Colonic mucosa (tissue), 4 donors: ENCODE results near the gene KCNK7. TPM values are rescaled to one million over a fixed set of nuclear protein-coding genes. Genes with fewer than 3 reads are reported as not detected.

Source experiments
- DNase-seq: peaks from one replicate; pipeline ENCODE4 v3.0.0-alpha.2; 2020
- H3K27ac ChIP-seq: fragments of 200-600 bp; one replicate; pipeline ENCODE4 v1.8.0; 2021
- H3K27me3 ChIP-seq: fragments of 200-600 bp; one replicate; pipeline ENCODE4 v1.8.0; 2021
- H3K36me3 ChIP-seq: fragments of 200-600 bp; one replicate; pipeline ENCODE4 v1.8.0; 2021
- H3K4me1 ChIP-seq: fragments of 200-600 bp; one replicate; pipeline ENCODE4 v1.8.0; 2021; ENCODE audit warnings: mild to moderate bottlenecking
- H3K4me3 ChIP-seq: fragments of 200-600 bp; one replicate; pipeline ENCODE4 v1.8.0; 2021
- H3K9ac ChIP-seq, 2 donors: one replicate each; pipeline ENCODE4 v1.7.0; 2013; ENCODE audit warnings: control low read depth in 2 of 2, low read depth in 2 of 2, low read length in 2 of 2
- H3K9me3 ChIP-seq: fragments of 200-600 bp; one replicate; pipeline ENCODE4 v1.8.0; 2021
- intact Hi-C: fragments of 100-400 bp; cut with DNase I; formaldehyde crosslinking; loops from one replicate; pipeline ENCODE4 v1.14.1; 2022
- total RNA-seq, 2 donors: library from RNA; stranded (reverse); fragmentation: NEBNext Ultra II Directional in 1 of 2; extraction: Animal tissue kit (Norgen Biotek cat#: 25700) in 1 of 2; gene quantifications; one replicate each; pipeline ENCODE4 v1.2.1, GENCODE V29; 2021
- TF ChIP-seq, protein P1 (sequence below): fragments of 200-600 bp; IDR thresholded peaks from one replicate; pipeline ENCODE4 v1.8.0; 2022; ENCODE audit warnings: antibody characterized with exemption, mild to moderate bottlenecking
- donor health status: healthy.
- donor health status: DM: no; HTN: no; CAD: no.
- donor health status: DM: no; HTN: no; CAD: no.

The KCNK7 gene
- total RNA-seq, 2 donors from 2014 or later = 0.40 to 0.69 TPM

DNA sequence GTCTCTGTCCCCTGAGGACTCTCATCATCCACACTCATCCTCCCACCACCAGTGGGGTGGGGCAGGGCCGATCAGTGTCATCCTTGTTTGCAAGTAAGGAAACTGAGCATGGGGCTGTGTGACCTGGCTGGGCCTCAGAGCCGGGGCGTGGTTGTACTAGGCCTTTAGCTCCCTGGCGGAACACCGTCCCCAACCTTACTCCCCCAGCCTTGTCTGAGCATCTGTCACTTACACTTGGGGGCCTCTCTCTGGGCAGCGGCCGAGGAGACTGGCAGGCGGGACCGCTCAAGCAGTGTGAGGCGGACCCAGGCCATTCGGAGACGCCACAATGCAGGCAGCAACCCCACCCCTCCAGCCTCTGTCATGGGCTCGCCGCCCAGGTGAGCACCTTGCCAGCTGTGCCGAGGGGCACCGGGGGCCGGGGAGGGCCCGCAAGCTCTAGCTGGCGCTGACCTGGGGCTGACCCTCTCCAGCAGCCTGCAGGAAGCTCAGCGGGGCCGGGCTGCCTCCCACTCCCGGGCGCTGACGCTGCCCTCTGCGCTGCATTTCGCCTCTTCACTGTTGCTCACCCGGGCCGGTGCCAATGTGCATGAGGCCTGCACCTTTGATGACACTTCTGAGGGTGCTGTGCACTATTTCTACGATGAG is 23.8 kb upstream of the KCNK7 start:
- H3K9me3 ChIP-seq = no peaks in the 10 kb centered on the region
- H3K27ac ChIP-seq = no peak overlapping the region
- H3K4me1 ChIP-seq = peaks cover 12% of the 10 kb centered on the region
- H3K9ac ChIP-seq = no peak overlapping the region
- no peak overlapping the region for H3K4me3 ChIP-seq
- TF ChIP-seq, protein P1, sequence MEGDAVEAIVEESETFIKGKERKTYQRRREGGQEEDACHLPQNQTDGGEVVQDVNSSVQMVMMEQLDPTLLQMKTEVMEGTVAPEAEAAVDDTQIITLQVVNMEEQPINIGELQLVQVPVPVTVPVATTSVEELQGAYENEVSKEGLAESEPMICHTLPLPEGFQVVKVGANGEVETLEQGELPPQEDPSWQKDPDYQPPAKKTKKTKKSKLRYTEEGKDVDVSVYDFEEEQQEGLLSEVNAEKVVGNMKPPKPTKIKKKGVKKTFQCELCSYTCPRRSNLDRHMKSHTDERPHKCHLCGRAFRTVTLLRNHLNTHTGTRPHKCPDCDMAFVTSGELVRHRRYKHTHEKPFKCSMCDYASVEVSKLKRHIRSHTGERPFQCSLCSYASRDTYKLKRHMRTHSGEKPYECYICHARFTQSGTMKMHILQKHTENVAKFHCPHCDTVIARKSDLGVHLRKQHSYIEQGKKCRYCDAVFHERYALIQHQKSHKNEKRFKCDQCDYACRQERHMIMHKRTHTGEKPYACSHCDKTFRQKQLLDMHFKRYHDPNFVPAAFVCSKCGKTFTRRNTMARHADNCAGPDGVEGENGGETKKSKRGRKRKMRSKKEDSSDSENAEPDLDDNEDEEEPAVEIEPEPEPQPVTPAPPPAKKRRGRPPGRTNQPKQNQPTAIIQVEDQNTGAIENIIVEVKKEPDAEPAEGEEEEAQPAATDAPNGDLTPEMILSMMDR = no peak
- intact Hi-C loops = no loop called here
- H3K27me3 ChIP-seq = no peaks in the 10 kb centered on the region
- H3K36me3 ChIP-seq = peaks cover 14% of the 10 kb centered on the region
- no peak for DNase-seq

DNA sequence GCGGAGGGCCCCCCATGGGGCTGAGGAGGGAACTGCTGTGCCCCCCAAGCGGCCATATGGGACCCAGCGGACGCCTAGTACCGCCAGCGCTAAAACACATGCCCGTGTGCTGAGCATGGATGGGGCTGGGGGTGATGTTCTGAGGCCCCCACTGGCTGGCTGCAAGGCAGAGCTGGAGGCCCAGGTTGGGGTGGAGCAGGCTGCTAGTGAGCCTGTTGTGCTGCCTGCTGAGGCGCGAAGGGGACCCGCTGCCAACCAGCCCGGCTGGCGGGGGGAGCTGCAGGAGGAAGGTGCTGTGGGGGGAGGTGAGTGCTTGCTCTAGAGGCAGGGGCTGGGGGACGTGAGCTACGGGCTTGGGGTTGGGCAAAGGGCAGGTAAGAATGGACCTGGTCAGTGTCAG is 23.2 kb upstream of the KCNK7 start:
- Histone ChIP-seq H3K36me3 (peaks cover 14% of the 10 kb centered on the region), H3K4me3 (no peak overlapping the region), H3K9me3 (no peaks in the 10 kb centered on the region), H3K4me1 (peaks cover 12% of the 10 kb centered on the region), H3K27me3 (no peaks in the 10 kb centered on the region), H3K27ac (no peak overlapping the region), H3K9ac (no peak overlapping the region)
- DNase-seq = no peak
- TF ChIP-seq, protein P1 = no peak
- intact Hi-C loops = no loop called here

DNA sequence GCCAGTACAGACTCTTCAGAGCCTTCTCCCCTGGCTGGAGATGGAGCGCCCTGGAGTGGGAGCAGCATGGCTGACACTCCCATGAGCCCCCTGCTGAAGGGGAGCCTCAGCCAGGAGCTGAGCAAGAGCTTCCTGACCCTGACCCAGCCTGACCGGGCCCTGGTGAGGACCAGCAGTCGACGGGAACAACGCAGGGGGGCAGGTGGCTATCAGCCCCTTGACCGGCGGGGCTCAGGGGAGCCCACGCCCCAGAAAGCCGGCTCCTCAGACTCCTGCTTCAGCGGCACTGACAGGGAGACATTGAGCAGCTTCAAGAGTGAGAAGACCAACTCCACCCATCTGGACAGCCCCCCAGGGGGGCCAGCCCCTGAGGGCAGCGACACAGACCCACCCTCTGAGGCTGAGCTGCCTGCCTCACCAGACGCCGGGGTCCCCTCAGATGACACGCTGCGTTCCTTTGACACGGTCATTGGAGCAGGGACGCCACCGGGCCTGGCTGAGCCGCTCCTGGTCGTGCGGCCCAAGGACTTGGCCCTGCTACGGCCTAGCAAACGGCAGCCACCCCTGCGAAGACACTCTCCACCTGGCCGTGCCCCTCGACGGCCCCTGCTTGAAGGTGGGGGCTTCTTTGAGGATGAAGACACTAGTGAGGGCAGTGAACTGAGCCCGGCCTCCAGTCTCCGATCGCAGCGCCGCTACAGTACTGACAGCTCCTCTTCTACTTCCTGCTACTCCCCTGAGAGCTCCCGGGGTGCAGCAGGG is 22.6 kb upstream of the KCNK7 start:
- DNase-seq = no peak
- TF ChIP-seq, protein P1 = no peak
- Histone ChIP-seq H3K4me1 (peaks cover 14% of the 10 kb centered on the region), H3K27me3 (no peaks in the 10 kb centered on the region), H3K36me3 (peaks cover 14% of the 10 kb centered on the region), H3K4me3 (no peak overlapping the region), H3K27ac (no peak overlapping the region), H3K9ac (no peak overlapping the region), H3K9me3 (no peaks in the 10 kb centered on the region)
- intact Hi-C loops = no loop called here

GRCh38 chr11:65617136-65617850 is 21.7 kb upstream of the KCNK7 start:
- TF ChIP-seq, protein P1 = no peak
- Histone ChIP-seq H3K4me1 (peaks cover 23% of the 10 kb centered on the region), H3K27ac (no peak overlapping the region), H3K9ac (peak overlapping the region in 1 of 2 donors; percentile 84), H3K27me3 (no peaks in the 10 kb centered on the region), H3K36me3 (peaks cover 14% of the 10 kb centered on the region), H3K4me3 (no peak overlapping the region), H3K9me3 (no peaks in the 10 kb centered on the region)
- intact Hi-C loops = no loop called here
- DNase-seq = no peak

GRCh38 chr11:65616575-65617001 is 21.0 kb upstream of the KCNK7 start:
- H3K36me3 ChIP-seq = peaks cover 14% of the 10 kb centered on the region
- no peak for DNase-seq
- H3K9me3 ChIP-seq = no peaks in the 10 kb centered on the region
- peak overlapping the region; percentile 96 for H3K4me3 ChIP-seq
- TF ChIP-seq, protein P1 = no peak
- H3K9ac ChIP-seq = peak overlapping the region; percentile 84 to 96
- intact Hi-C loops = no loop called here
- H3K4me1 ChIP-seq = peaks cover 29% of the 10 kb centered on the region
- H3K27ac ChIP-seq = no peak overlapping the region
- no peaks in the 10 kb centered on the region for H3K27me3 ChIP-seq
